ENCODE results near the gene SCN1B. TPM values are rescaled to one million over a fixed set of nuclear protein-coding genes. Genes with fewer than 3 reads are reported as not detected.
"Not testable (repeated sequence)": the region's sequence is repeated elsewhere in the genome, so short reads cannot be mapped to it uniquely, and the experiment has no call there.

Gene SCN1B
- total and polyA plus RNA-seq, 2 experiments from 2014 or later = 1.6 to 4.2 TPM

GRCh38 chr19:35046461-35046860, 16.2 kb downstream of the SCN1B start:
- H3K27me3 ChIP-seq = no peaks in the 10 kb centered on the region
- TF ChIP-seq, protein P1, sequence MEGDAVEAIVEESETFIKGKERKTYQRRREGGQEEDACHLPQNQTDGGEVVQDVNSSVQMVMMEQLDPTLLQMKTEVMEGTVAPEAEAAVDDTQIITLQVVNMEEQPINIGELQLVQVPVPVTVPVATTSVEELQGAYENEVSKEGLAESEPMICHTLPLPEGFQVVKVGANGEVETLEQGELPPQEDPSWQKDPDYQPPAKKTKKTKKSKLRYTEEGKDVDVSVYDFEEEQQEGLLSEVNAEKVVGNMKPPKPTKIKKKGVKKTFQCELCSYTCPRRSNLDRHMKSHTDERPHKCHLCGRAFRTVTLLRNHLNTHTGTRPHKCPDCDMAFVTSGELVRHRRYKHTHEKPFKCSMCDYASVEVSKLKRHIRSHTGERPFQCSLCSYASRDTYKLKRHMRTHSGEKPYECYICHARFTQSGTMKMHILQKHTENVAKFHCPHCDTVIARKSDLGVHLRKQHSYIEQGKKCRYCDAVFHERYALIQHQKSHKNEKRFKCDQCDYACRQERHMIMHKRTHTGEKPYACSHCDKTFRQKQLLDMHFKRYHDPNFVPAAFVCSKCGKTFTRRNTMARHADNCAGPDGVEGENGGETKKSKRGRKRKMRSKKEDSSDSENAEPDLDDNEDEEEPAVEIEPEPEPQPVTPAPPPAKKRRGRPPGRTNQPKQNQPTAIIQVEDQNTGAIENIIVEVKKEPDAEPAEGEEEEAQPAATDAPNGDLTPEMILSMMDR (IDR thresholded peaks at IDR 0.05; ENCODE audit: low read depth, low read length) = no peak
- no peak overlapping the region for H3K27ac ChIP-seq
- H3K36me3 ChIP-seq = no peaks in the 10 kb centered on the region
- peaks cover 10% of the 10 kb centered on the region for H3K4me1 ChIP-seq (ENCODE audit: low read depth)
- no peak for DNase-seq (ENCODE audit: low read depth in 1 of 2, low spot score in 1 of 2)
- H3K4me3 ChIP-seq = no peak overlapping the region
- no peaks in the 10 kb centered on the region for H3K9me3 ChIP-seq (ENCODE audit: low read depth)

DNA sequence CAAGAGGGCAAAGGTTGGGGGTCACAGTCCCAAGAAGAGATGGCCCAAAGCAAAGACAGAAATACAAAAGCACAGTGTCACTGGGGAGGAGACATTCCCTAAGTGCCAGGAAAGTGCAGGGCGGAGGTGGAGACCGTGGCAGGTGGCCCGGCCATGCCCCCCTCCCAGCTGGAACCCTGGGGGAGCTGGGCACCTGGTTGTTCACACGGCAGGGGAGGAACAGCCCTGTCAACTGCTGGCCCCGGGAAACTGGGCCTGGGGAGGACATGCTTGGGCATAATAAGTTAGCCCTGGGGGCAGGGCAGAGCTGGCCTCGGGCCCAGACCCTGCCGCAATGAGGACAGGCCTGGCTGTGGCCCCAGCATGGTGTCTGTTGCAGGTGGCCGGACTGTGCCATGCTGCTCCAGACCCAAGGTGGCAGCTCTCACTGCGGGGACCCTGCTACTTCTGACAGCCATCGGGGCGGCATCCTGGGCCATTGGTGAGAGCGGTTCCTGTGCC, 18.7 kb downstream of the SCN1B start:
- H3K9me3 ChIP-seq (ENCODE audit: low read depth) = no peaks in the 10 kb centered on the region
- TF ChIP-seq, protein P1 (IDR thresholded peaks at IDR 0.05; ENCODE audit: low read depth, low read length) = no peak
- no peak overlapping the region for H3K27ac ChIP-seq
- no peak for DNase-seq (ENCODE audit: low read depth in 1 of 2, low spot score in 1 of 2)
- no peaks in the 10 kb centered on the region for H3K4me1 ChIP-seq (ENCODE audit: low read depth)
- no peaks in the 10 kb centered on the region for H3K36me3 ChIP-seq
- no peak overlapping the region for H3K4me3 ChIP-seq
- H3K27me3 ChIP-seq = no peaks in the 10 kb centered on the region

DNA sequence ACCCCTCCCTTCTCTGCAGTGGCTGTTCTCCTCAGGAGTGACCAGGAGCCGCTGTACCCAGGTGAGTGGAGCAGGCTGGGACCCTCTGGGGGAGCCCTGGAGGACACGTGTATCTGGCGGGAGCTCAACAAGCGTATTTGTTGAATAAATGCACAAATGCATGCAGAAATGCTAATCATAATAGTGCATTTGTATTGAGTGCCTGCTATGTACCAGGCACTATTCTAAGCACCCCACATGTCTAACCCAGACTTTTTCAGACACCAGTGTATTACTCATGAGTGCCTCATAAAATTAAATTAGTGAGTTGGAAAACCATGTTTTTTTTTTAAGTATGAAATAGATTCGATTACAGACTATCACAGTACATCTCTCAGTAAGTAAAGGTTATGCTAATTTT, 19.2 kb downstream of the SCN1B start:
- no peaks in the 10 kb centered on the region for H3K27me3 ChIP-seq
- H3K4me1 ChIP-seq (ENCODE audit: low read depth) = no peaks in the 10 kb centered on the region
- H3K27ac ChIP-seq = no peak overlapping the region
- no peak overlapping the region for H3K4me3 ChIP-seq
- TF ChIP-seq, protein P1 (IDR thresholded peaks at IDR 0.05; ENCODE audit: low read depth, low read length) = no peak
- no peak for DNase-seq (ENCODE audit: low read depth in 1 of 2, low spot score in 1 of 2)
- H3K9me3 ChIP-seq (ENCODE audit: low read depth) = no peaks in the 10 kb centered on the region
- no peaks in the 10 kb centered on the region for H3K36me3 ChIP-seq

- H3K9me3 ChIP-seq (ENCODE audit: low read depth); H3K36me3 ChIP-seq; H3K4me1 ChIP-seq (ENCODE audit: low read depth); H3K27ac ChIP-seq; H3K4me3 ChIP-seq; H3K27me3 ChIP-seq; DNase-seq (ENCODE audit: low read depth in 1 of 2, low spot score in 1 of 2): not testable (repeated sequence)
These were observed 20.4 kb downstream of the SCN1B start for GRCh38 chr19:35050662-35051061.

GRCh38 chr19:35051268-35051667, 21.0 kb downstream of the SCN1B start:
- not testable (repeated sequence) for H3K9me3 ChIP-seq (ENCODE audit: low read depth); H3K36me3 ChIP-seq; H3K4me3 ChIP-seq; H3K27ac ChIP-seq; H3K4me1 ChIP-seq (ENCODE audit: low read depth); DNase-seq (ENCODE audit: low read depth in 1 of 2, low spot score in 1 of 2); H3K27me3 ChIP-seq

DNA sequence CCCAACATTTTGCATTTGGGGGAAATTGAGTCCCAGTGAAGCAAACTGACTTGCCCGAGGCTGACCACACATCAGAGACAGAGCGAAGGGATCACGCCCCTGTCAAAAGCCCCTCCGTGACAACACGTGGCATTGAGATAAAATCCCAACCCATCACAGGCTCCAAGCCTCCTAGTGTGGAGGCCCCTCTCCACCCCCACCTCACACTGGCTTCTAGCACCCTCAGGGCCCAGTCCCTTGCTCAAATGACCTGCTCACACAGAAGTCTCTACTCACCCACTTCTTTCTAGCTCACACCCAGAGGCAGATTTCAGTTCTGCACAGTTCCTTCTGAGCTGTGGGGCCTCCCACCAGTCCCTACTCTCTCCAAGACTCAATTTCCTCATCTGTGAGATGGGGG, 21.5 kb downstream of the SCN1B start:
- Histone ChIP-seq H3K9me3 (ENCODE audit: low read depth) (no peaks in the 10 kb centered on the region), H3K36me3 (no peaks in the 10 kb centered on the region), H3K27ac (no peak overlapping the region), H3K27me3 (no peaks in the 10 kb centered on the region), H3K4me1 (ENCODE audit: low read depth) (peaks cover 5% of the 10 kb centered on the region), H3K4me3 (no peak overlapping the region)
- TF ChIP-seq, protein P1 (IDR thresholded peaks at IDR 0.05; ENCODE audit: low read depth, low read length) = no peak
- DNase-seq (ENCODE audit: low read depth in 1 of 2, low spot score in 1 of 2) = no peak

All from cardiac muscle cell (in vitro differentiated cells and primary cell).